Heart right ventricle (tissue), 16 donors: ENCODE measurements around the gene HTRA3. TPM values are rescaled to one million over a fixed set of nuclear protein-coding genes. Genes with fewer than 3 reads are reported as not detected.

Experiments
- ATAC-seq, 8 donors: fragments of 200-7000 bp; cut with Tn5 transposase; one replicate each; pipeline ENCODE4 v1.9.1; 2020; ENCODE audit warnings: mild to moderate bottlenecking in 8 of 8, moderate library complexity in 8 of 8, moderate number of reproducible peaks in 1 of 8
- DNase-seq, 2 donors: peaks; one replicate each; pipeline ENCODE4 v3.0.0-alpha.2; 2020
- H3K27ac ChIP-seq, 10 donors: fragments of 200-600 bp; sonication (generic) in 2 of 10; one replicate each; pipeline versions ENCODE4 v1.5.0 to v1.8.0; 2020 to 2022; ENCODE audit warnings: mild to moderate bottlenecking in 3 of 10
- H3K27me3 ChIP-seq, 7 donors: fragments of 200-600 bp; one replicate each; pipeline ENCODE4 v1.8.0; 2021 to 2022; ENCODE audit warnings: mild to moderate bottlenecking in 2 of 7
- H3K36me3 ChIP-seq, 9 donors: fragments of 200-600 bp; sonication (generic) in 1 of 9; one replicate each; pipeline versions ENCODE4 v1.5.0 to v1.8.0; 2020 to 2022; ENCODE audit warnings: mild to moderate bottlenecking in 2 of 9
- H3K4me1 ChIP-seq, 9 donors: fragments of 200-600 bp; sonication (generic) in 1 of 9; one replicate each; pipeline versions ENCODE4 v1.5.0 to v1.8.0; 2020 to 2022; ENCODE audit warnings: mild to moderate bottlenecking in 4 of 9
- H3K4me3 ChIP-seq, 10 donors: fragments of 200-600 bp; sonication (generic) in 2 of 10; one replicate each; pipeline versions ENCODE4 v1.5.0 to v1.8.0; 2020 to 2022; ENCODE audit warnings: mild to moderate bottlenecking in 7 of 10, moderate library complexity in 2 of 10
- H3K9me3 ChIP-seq, 11 donors: fragments of 200-600 bp in 10 of 11; sonication (generic) in 2 of 11; one replicate each; pipeline versions ENCODE4 v1.5.0 to v1.8.0; 2013 to 2022; ENCODE audit warnings: mild to moderate bottlenecking in 2 of 11, control low read depth in 1 of 11, moderate library complexity in 1 of 11
- WGBS, 2 donors: extraction: QIAGEN DNeasy Blood & Tissue Kit; methylation state at CpG; one replicate each; pipeline ENCODE4 v1.1.7; 2013; ENCODE audit warnings: inconsistent platforms in 1 of 2; 5-methylcytosine and 5-hydroxymethylcytosine counted together
- intact Hi-C, 10 donors: fragments of 100-400 bp; cut with DNase I; formaldehyde crosslinking; loops; one replicate each; pipeline versions ENCODE4 v1.11.1 to v1.14.2; 2022
- polyA plus RNA-seq, 2 donors: library from polyadenylated mRNA; stranded (reverse); fragments of 200-250 nt; gene quantifications; one replicate each; pipeline ENCODE4 v1.2.3, GENCODE V29; 2013
- total RNA-seq, 10 donors: library from RNA; stranded (reverse); fragmentation: NEBNext Ultra II Directional in 3 of 10; extraction: Animal tissue kit (Norgen Biotek cat#: 25700) in 3 of 10; gene quantifications; one replicate each; pipeline versions ENCODE4 v1.2.1 to v1.2.4, GENCODE V29; 2021 to 2023
- TF ChIP-seq, protein P1 (sequence below), 9 donors: fragments of 200-600 bp; sonication (generic) in 2 of 9; IDR thresholded peaks; one replicate each; pipeline versions ENCODE4 v1.5.0 to v1.8.0; 2021 to 2022; ENCODE audit warnings: antibody characterized with exemption in 9 of 9, mild to moderate bottlenecking in 5 of 9, moderate library complexity in 1 of 9
- donor health status: Arrhythmogenic right ventricular cardiomyopathy.
- donor health status: ischemic (EF 13 %, LVEDD 7.1; RV severe dilation, severe dysfunction).
- donor health status: healthy with polysubstance abuse.
- donor health status: DM: no; HTN: yes; CAD: no.
- donor health status: DM: no; HTN: no; CAD: no.
- donor health status: ischemic (EF 25% LVEDD 6.9; RV normal size, moderate dysfunction).
- donor health status: ischemic (EF 25% LVEDD 5.7; RV mildly dilated, moderate dysfunction).
- donor health status: healthy.
- donor health status: DM: yes; HTN: yes; CAD: no.
- donor health status: Ischemic cardiomyopathy.
- donor health status: ischemic (EF 35%, LVEDD 5.7; RV mildly dilated, moderate dysfunction).
- donor health status: nonischemic (EF 11% LVEDD 7.7; RV severe dilation, severe dysfunction).
- donor health status: DM: yes; HTN: yes; CAD: no.
- donor health status: PGD.
- donor health status: ischemic (EF 29% LVEDD 5.4; RV normal size, mild dysfunction).
- donor health status: nonischemic (EF 23%, LVEDD 6.1; RV moderate dilation, normal function).

The HTRA3 gene
- total and polyA plus RNA-seq, 12 donors = 20.2 to 82.5 (median 54.2) TPM

DNA sequence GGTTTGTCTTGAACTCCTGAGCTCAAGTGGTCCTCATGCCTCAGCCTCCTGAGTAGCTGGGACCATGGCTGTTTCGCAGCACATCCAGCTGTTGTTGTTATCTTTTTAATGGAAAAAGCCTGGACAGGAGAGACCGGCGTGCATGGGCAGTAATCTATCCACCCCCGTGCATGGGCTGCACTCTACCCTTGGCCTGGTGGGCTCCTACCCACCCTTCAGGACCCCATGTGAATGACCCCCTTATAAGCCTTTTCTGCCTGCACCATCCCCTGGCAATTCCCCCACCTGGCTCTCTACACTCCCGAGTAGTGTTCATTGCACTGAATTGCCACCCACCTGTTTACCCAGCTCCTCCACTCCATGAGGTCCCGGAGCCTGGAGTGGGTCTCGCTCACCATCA lies 18.9 kb upstream of the HTRA3 start:
- TF ChIP-seq, protein P1, sequence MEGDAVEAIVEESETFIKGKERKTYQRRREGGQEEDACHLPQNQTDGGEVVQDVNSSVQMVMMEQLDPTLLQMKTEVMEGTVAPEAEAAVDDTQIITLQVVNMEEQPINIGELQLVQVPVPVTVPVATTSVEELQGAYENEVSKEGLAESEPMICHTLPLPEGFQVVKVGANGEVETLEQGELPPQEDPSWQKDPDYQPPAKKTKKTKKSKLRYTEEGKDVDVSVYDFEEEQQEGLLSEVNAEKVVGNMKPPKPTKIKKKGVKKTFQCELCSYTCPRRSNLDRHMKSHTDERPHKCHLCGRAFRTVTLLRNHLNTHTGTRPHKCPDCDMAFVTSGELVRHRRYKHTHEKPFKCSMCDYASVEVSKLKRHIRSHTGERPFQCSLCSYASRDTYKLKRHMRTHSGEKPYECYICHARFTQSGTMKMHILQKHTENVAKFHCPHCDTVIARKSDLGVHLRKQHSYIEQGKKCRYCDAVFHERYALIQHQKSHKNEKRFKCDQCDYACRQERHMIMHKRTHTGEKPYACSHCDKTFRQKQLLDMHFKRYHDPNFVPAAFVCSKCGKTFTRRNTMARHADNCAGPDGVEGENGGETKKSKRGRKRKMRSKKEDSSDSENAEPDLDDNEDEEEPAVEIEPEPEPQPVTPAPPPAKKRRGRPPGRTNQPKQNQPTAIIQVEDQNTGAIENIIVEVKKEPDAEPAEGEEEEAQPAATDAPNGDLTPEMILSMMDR (IDR thresholded peaks at IDR 0.05) = no peak
- 89 to 94% methylated on average over 7 of the region's 7 CpGs for WGBS, 2 donors
- no peak overlapping the region for H3K27ac ChIP-seq

DNA sequence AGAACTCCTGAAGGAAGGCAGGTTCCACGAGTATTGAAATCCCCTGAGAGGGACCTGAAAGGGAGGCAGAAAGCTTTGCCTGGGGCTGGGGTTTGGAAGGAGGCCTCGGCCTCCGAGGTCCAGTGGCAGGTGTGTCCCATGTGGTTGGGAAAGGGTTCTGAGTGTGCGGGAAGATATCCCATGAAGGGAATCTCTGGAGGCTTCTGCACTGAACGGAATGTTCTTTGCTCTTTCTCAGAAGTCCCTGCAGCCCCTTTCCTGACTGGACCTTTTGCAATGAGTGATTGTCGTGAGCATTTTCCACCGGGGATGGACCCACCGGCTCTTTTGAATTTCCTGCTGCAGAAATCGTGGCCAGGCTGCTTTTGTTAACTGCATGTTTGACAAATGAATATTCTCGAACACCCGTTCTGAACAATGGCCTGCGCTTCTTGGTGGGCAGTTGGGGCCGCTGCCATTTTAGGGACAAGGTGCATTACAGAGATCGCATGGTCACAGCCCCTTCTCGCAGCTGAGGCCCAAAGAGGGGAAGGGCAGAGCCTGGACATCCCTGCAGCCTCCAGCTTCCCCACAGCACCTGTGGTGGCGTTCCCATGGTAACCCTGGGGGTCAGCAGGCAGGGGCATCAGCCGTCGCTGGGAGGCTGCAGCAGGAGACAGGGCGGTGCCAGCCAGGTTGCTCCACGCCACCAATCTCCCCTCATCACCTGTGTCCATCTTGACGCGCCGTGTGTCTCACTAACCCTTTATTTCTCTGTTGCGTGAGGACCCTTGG lies 18.3 kb upstream of the HTRA3 start:
- H3K4me1 ChIP-seq = peaks cover 10 to 21% (median 17%) of the 10 kb centered on the region in 9 donors
- intact Hi-C loops = no loop called here
- no peak overlapping the region for H3K4me3 ChIP-seq
- TF ChIP-seq, protein P1 (IDR thresholded peaks at IDR 0.05) = no peak
- no peaks in the 10 kb centered on the region for H3K36me3 ChIP-seq
- DNase-seq (peak in 1 of 2 donors; percentile 5), ATAC-seq (no peak)
- 88 to 90% methylated on average over 24 of the region's 24 CpGs for WGBS, 2 donors
- no peaks in the 10 kb centered on the region for H3K27me3 ChIP-seq
- H3K9me3 ChIP-seq = no peaks in the 10 kb centered on the region
- H3K27ac ChIP-seq = no peak overlapping the region

More for the DNA sequence above, 18.9 kb upstream of the HTRA3 start:
- intact Hi-C loops = no loop called here
- Histone ChIP-seq H3K4me3 (no peak overlapping the region), H3K36me3 (no peaks in the 10 kb centered on the region), H3K27me3 (no peaks in the 10 kb centered on the region), H3K9me3 (no peaks in the 10 kb centered on the region), H3K4me1 (peaks cover 10 to 21% (median 17%) of the 10 kb centered on the region in 9 donors)
- ATAC-seq (no peak), DNase-seq (no peak)

DNA sequence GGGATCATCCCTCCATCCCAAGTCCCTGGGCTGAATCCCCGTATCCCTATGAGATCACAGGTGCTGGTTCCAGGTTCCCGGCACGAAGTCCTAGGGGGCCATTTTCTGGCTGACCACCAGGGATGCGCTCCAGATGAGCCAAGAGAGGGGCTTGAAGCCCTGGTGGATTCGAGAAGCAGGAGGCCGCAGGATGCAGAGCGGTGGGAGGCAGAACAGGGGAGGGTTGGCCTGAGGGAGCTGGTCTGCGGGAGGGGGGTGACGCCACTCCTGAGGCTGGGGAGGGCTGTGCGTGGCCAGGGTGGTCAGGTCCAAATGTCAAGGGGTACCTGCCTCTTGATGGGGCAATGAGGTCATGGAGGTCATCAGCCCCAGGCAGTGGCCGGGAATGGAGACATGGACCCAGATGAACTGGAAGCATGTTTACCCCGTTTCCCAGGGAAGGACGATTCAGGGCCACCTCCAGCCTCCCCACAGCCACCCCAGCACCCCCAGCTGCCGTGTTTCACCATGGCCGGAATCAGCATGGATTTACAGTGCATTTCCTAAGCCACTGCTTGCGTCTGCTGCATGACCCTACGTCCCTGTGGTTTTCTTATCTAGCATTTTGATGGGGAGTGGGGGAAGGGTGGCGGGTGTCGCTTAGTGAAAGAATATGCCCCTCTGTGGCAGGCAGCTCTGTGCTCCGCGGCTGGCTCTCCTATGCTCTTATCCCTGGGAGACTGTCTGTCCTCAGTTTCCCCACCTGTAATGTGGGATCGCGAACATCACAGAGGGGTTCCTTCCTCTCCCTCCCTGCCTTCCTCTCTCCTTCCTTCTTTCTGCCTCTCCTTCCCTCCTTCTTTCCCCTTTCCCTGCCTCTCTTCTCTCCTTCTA lies 17.0 kb upstream of the HTRA3 start:
- Histone ChIP-seq H3K4me1 (peaks cover 1 to 8% (median 6%) of the 10 kb centered on the region in 9 donors), H3K9me3 (no peaks in the 10 kb centered on the region), H3K27ac (no peak overlapping the region), H3K4me3 (no peak overlapping the region), H3K36me3 (no peaks in the 10 kb centered on the region), H3K27me3 (no peaks in the 10 kb centered on the region)
- WGBS, 2 donors = 84 to 89% methylated on average over 23 of the region's 23 CpGs
- intact Hi-C loops = no loop called here
- TF ChIP-seq, protein P1 (IDR thresholded peaks at IDR 0.05) = no peak
- no peak for ATAC-seq
- peak in 1 of 2 donors; percentile 6 for DNase-seq

DNA sequence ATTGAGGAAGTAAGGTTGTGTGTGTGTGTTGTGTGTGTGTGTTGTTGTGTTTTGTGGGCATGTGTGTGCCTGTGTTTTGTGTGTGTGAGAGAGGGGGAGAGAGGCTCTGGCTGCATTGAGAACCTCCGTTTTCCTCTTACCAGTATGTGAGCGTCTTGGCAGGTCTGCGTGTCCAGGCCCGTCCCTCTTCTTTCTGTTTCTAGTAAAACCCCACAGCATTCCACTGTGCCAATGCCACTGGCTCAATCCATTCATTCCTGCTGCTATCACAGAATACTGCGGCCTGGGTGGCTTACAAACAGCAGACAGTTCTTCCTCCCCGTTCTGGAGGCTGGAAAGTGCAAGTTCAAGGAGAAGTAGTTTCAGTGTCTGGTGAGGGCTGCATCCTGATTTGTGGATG lies 15.5 kb upstream of the HTRA3 start:
- Histone ChIP-seq H3K4me1 (no peaks in the 10 kb centered on the region), H3K9me3 (no peaks in the 10 kb centered on the region), H3K27me3 (no peaks in the 10 kb centered on the region), H3K36me3 (no peaks in the 10 kb centered on the region), H3K4me3 (no peak overlapping the region), H3K27ac (no peak overlapping the region)
- TF ChIP-seq, protein P1 (IDR thresholded peaks at IDR 0.05) = no peak
- intact Hi-C loops = no loop called here
- WGBS, 2 donors = 90 to 94% methylated on average over 6 of the region's 6 CpGs
- ATAC-seq (no peak), DNase-seq (no peak)
